Activated CD8-positive, alpha-beta memory T cell treated with anti-CD3 and anti-CD28 coated beads, Interleukin-2, amount 50 U/mL, for 4 hours (primary cell): Measurements from ENCODE around the gene DNASE1.
"Not testable (repeated sequence)": the region's sequence is repeated elsewhere in the genome, so short reads cannot be mapped to it uniquely, and the experiment has no call there.

Source experiments
- DNase-seq: peaks from one replicate; pipeline ENCODE4 v3.0.0-alpha.2; 2020

Gene DNASE1

GRCh38 chr16:3654249-3654991, at the start of gene DNASE1:
TSS of gene DNASE1 (plus strand) at chr16:3654691. CDS start at chr16:3655374, 683 bp downstream.
- DNase-seq = peak; percentile 56

GRCh38 chr16:3606441-3606840, 48.0 kb upstream of the DNASE1 start:
- no peak for DNase-seq

- DNase-seq = no peak
These were observed 47.3 kb upstream of the DNASE1 start for GRCh38 chr16:3607161-3607560.

- DNase-seq = no peak
These were observed 46.9 kb upstream of the DNASE1 start for GRCh38 chr16:3607634-3608033.

- no peak for DNase-seq
These were observed 46.4 kb upstream of the DNASE1 start for GRCh38 chr16:3608069-3608468.

GRCh38 chr16:3608976-3609375, 45.5 kb upstream of the DNASE1 start:
- not testable (repeated sequence) for DNase-seq

- DNase-seq = no peak
These were observed 44.4 kb upstream of the DNASE1 start for GRCh38 chr16:3609895-3610697.

GRCh38 chr16:3610698-3611145, 43.8 kb upstream of the DNASE1 start:
- no peak for DNase-seq

GRCh38 chr16:3611146-3611975, 43.1 kb upstream of the DNASE1 start, which contains the start of gene SLX4:
TSS of gene SLX4 (minus strand) at chr16:3611606. CDS start at chr16:3608964, 2,642 bp downstream.
- peak; percentile 90 for DNase-seq

- DNase-seq = no peak
These were observed 41.7 kb upstream of the DNASE1 start for GRCh38 chr16:3612510-3613466.

- DNase-seq = no peak
These were observed 35.7 kb upstream of the DNASE1 start for GRCh38 chr16:3618769-3619141.

GRCh38 chr16:3623642-3624041, 30.8 kb upstream of the DNASE1 start:
- no peak for DNase-seq

GRCh38 chr16:3625331-3625730, 29.2 kb upstream of the DNASE1 start:
- DNase-seq = no peak

GRCh38 chr16:3625911-3626732, 28.4 kb upstream of the DNASE1 start:
- no peak for DNase-seq

- DNase-seq = no peak
These were observed 17.0 kb upstream of the DNASE1 start for GRCh38 chr16:3637371-3637923.

GRCh38 chr16:3638916-3639644, 15.4 kb upstream of the DNASE1 start:
- no peak for DNase-seq

GRCh38 chr16:3640207-3640606, 14.3 kb upstream of the DNASE1 start:
- DNase-seq = no peak

- no peak for DNase-seq
These were observed 13.6 kb upstream of the DNASE1 start for GRCh38 chr16:3640632-3641501.
